HG02642 (cell line): Measurements from ENCODE around the gene RARB.

Experiments
- ATAC-seq: cut with Tn5 transposase; IDR thresholded peaks from one replicate; pipeline ENCODE4 v1.9.1; 2021; ENCODE audit warnings: mild to moderate bottlenecking; ENCODE audit not compliant: unreplicated experiment, poor library complexity

The RARB gene

GRCh38 chr3:25587526-25587925 lies 159.5 kb downstream of the RARB start:
- ATAC-seq: no peak

- no peak for ATAC-seq
Observed at GRCh38 chr3:25587975-25588374, 159.9 kb downstream of the RARB start.

- ATAC-seq: no peak
Observed at GRCh38 chr3:25588441-25589103, 160.5 kb downstream of the RARB start.

- no peak for ATAC-seq
Observed at GRCh38 chr3:25589104-25589782, 161.2 kb downstream of the RARB start.

DNA sequence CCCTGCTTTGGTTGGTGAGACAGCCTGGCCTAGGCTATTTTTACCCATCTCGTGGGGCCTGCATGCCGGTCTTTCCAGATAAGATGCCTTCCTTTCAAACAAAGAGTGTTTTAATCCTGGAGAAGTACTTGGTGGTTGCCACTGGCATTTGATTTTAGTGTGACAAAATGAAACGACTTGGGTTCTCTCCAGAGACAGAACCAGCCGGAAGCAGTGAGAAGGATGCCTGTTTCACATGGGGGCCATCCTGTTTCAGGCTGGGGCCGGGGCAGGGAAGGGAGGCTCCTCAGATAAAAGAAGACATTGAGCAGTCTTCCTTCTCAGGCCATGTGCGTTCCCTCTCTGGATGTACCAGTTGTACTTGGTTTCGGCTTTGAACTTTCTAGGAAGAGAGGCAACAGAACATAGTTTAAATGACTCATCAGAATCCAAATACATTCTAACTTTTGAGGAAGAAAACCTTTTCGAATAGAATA lies 161.8 kb downstream of the RARB start:
- no peak for ATAC-seq

DNA sequence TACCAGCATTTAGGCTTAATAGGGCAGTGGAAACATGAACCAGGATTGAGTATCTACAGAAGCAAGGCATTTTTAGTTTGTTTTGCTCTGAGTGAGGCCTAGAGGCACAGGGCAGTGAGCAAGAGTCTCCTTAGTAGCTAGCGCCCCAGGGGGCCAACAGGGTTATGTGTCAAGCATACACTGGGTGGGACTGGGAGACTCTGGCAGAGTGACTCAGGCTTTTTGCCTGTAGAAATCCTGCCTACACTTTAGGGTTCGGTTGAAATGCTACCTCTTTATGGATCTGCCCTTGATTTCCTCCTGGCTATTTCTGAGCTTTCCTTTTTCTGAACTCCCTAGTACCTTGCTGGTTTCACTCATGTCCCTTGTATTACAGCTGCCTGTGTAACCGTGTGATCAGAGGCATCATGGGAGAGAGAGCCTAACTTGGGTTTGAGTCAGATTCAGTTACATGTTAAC lies 164.5 kb downstream of the RARB start:
- ATAC-seq: no peak

DNA sequence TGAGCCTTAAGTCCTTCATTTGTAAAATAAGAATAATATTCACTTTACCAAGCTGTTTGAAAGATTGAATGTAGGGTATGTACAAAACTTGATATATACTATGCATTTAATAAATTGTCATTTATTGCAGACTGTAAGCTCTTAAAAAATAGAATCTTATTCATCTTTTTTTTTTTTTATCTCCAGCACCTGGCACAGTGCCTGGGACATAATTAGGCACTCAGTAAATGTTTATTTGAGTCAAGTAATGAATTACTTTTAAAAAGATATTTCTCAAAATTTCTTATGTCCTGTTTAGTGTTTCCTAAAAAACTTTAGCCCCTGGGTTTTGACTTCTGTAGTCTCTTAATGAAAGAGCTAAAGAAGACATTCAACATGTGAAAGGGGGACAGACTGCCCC lies 164.9 kb downstream of the RARB start:
- ATAC-seq: no peak

DNA sequence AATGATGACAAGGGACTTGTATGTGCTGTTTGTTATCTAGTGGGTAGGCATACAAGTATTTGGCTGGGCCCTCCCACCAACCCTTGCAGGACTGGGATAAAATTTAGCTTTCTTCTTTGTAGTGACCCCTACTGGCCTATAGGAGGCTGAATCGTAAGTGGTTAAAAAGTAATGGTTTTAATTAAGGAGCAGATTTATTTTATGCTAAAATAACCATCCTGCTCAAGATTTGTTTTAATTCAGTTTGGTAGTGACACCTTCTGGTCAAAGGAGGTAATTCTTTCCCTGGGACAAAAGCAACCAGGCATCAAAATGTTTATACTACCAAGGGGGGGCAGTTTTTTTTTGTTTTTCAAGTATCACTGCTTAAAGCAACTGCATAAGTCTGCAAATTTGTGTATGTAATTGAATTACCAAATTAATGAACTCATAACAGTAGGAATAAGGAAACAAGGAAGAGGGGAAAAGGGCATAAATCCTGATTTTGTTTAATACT lies 166.0 kb downstream of the RARB start:
- peak; percentile 61 for ATAC-seq

DNA sequence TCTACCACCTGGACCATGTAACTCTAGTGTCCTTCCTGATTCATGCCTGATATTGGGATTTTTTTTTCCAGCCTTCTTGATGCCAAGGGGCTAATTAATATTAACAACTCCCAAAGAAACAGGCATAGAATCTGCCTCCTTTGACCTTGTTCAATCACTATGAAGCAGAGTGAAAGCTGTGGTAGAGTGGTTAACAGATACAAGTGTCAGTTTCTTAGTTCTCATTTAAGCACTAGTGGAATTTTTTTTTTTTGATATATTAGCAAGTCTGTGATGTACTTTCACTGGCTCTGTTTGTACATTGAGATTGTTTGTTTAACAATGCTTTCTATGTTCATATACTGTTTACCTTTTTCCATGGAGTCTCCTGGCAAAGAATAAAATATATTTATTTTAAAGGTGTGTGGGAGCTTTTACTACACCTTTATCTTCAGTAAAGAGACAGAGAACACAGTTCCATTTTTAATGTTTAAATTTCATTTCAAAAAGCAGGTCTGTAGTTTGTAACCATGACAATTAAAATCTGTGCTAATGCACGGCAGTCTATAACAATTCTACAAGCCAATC lies 169.6 kb downstream of the RARB start:
- ATAC-seq: no peak

- no peak for ATAC-seq
Observed at GRCh38 chr3:25603703-25604102, 175.6 kb downstream of the RARB start.

GRCh38 chr3:25604107-25604805 lies 176.2 kb downstream of the RARB start:
- no peak for ATAC-seq

DNA sequence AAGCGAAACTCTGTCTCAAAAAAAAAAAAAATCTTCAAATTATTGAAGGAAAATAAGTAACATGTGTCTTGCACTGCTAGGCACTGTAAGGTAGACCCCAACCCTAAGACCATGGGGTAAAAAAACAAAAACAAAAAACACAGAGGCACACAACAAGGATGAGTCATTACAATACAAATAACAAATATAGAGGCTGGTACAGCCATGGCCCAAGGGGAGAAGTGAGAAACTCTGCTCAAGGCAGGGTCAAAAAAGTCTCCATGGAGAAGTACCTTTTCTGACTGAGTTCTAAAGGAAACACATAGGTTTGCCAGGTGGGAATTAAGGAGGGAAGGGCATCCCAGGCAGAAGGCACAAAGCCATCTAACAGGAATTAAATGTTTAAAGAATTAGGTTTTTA lies 182.1 kb downstream of the RARB start:
- no peak for ATAC-seq

DNA sequence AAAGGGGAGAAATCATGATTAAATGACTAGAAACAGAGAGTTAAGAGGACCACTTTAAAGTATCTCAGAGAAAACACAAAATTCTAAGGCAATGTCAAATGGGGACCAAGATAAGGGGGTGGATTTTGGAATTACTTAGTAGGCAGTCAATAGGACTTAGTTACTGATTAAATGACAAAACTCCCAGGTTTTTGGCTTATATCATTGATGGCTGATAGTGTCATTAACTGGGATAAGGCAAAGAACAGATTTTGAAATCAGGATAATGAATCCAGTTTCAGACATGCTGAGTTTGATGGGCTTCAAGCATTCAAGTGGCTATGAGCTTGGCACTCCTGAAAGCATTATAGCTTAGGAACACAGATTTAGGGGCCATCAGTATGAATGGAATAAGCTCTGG lies 182.7 kb downstream of the RARB start:
- no peak for ATAC-seq

GRCh38 chr3:25611193-25611592 lies 183.1 kb downstream of the RARB start:
- ATAC-seq: no peak

DNA sequence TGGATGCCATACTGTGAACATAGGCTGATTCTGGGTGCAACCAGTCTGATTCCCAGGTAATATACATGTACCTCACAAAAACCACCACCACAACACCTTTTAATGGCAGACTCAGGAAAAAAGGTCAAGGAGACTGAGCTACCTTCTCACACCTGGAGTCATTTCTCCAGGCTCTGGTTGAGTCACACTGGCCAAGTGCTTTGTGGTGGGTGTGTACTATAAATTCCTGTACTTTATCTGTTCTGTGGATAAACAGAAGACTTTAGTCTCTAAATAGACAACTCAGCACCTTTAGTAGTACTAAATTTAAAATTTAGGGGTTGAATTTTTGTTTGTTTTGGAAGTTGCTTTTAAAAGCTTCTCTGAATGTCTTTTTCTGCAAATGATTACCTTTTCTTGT lies 190.0 kb downstream of the RARB start:
- ATAC-seq: no peak

GRCh38 chr3:25619382-25619781 lies 191.3 kb downstream of the RARB start:
- ATAC-seq: no peak

- no peak for ATAC-seq
Observed at GRCh38 chr3:25620493-25620892, 192.4 kb downstream of the RARB start.

GRCh38 chr3:25621087-25621486 lies 193.0 kb downstream of the RARB start:
- ATAC-seq: no peak

- ATAC-seq: no peak
Observed at GRCh38 chr3:25631989-25632388, 203.9 kb downstream of the RARB start.

DNA sequence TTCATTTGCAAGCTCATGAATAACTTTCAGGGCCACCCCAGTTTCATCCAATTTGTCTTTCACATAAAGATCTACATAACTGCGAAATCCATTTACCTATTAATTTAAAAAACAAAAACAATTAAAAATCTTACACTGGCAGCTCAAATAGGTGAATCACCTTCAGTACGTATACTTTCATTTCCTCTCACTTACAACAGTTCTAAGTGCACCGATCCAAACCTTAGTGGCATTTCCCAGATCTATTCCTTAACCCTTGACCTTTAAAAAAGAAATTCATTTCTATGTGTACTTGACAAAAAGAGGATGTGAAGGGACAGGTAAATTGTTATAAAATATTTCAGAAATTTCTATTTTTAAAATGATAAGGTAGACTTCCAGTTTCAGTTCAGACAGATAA lies 205.9 kb downstream of the RARB start:
- ATAC-seq: no peak

DNA sequence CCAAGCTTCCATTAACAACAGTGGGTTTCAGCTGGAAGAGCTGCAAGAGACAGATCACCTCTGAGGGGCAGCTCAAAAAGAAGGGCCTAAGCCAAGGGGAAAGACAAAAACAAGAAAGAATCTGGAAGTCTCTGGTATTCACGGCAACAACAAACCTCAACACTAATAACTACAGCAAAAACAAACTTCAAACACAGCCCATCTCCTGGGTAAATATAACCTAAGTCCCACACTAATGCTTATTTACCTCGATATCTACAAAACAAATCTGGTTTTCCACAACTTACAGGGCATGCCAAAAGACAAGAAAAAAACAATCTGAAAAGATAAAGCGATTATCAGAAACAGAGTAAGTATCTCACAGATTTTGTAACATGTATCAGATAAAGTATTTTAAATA lies 207.0 kb downstream of the RARB start:
- ATAC-seq: no peak
